H9 (cell line): ENCODE measurements around the gene CFAP61. TPM values are rescaled to one million over a fixed set of nuclear protein-coding genes. Genes with fewer than 3 reads are reported as not detected.

Experiments used
- DNase-seq: peaks from one replicate; pipeline ENCODE4 v3.0.0-alpha.2; 2017
- H2AFZ ChIP-seq: one replicate; pipeline ENCODE4 v1.6.1; 2013; ENCODE audit warnings: mild to moderate bottlenecking, low read length, control low read depth, moderate library complexity
- H2AK5ac ChIP-seq: 2 replicates; pipeline ENCODE4 v1.6.1; 2013; ENCODE audit warnings: low read length, control low read depth, mixed read lengths; ENCODE audit not compliant: insufficient read length
- H2BK120ac ChIP-seq: one replicate; pipeline ENCODE4 v1.6.1; 2013; ENCODE audit warnings: low read depth, mild to moderate bottlenecking, low read length, control low read depth, inconsistent platforms; ENCODE audit not compliant: poor library complexity, severe bottlenecking
- H2BK12ac ChIP-seq: 2 replicates; pipeline ENCODE4 v1.6.1; 2013; ENCODE audit warnings: low read length, control low read depth, mixed read lengths, low read depth; ENCODE audit not compliant: insufficient read length
- H2BK15ac ChIP-seq: 2 replicates; pipeline ENCODE4 v1.6.1; 2013; ENCODE audit warnings: low read depth, low read length, control low read depth
- H2BK20ac ChIP-seq: one replicate; pipeline ENCODE4 v1.6.1; 2013; ENCODE audit warnings: low read depth, mild to moderate bottlenecking, low read length, control low read depth, inconsistent platforms; ENCODE audit not compliant: poor library complexity, severe bottlenecking
- H2BK5ac ChIP-seq: 2 replicates; pipeline ENCODE4 v1.6.1; 2013; ENCODE audit warnings: low read length, control low read depth, mixed read lengths; ENCODE audit not compliant: insufficient read length
- H3K14ac ChIP-seq: 2 replicates; pipeline ENCODE4 v1.6.1; 2013; ENCODE audit warnings: low read length, control low read depth; ENCODE audit not compliant: insufficient read depth
- H3K18ac ChIP-seq: 2 replicates; pipeline ENCODE4 v1.6.1; 2013; ENCODE audit warnings: low read depth, mild to moderate bottlenecking, mixed read lengths, low read length, control low read depth; ENCODE audit not compliant: insufficient read length
- H3K23ac ChIP-seq: 2 replicates; pipeline ENCODE4 v1.6.1; 2013; ENCODE audit warnings: low read length, control low read depth, mixed read lengths, low read depth; ENCODE audit not compliant: insufficient read length
- H3K23me2 ChIP-seq: 2 replicates; pipeline ENCODE4 v1.6.1; 2013; ENCODE audit warnings: low read depth, mild to moderate bottlenecking, mixed read lengths, low read length, control low read depth; ENCODE audit not compliant: insufficient read length, poor library complexity, severe bottlenecking
- H3K27ac ChIP-seq: 2 replicates; pipeline ENCODE4 v1.5.1; 2013; ENCODE audit warnings: low read length, control low read depth, mixed read lengths, low read depth; ENCODE audit not compliant: insufficient read length
- H3K27me3 ChIP-seq: 2 replicates; pipeline ENCODE4 v1.6.1; 2013; ENCODE audit warnings: low read length, control low read depth, inconsistent platforms; ENCODE audit not compliant: insufficient read depth
- H3K4ac ChIP-seq: 2 replicates; pipeline ENCODE4 v1.6.1; 2013; ENCODE audit warnings: low read depth, mild to moderate bottlenecking, control low read depth, inconsistent platforms, low read length, moderate library complexity
- H3K4me1 ChIP-seq: 2 replicates; pipeline ENCODE4 v1.6.1; 2013; ENCODE audit warnings: low read length, control low read depth, inconsistent platforms; ENCODE audit not compliant: insufficient read depth
- H3K4me2 ChIP-seq: 2 replicates; pipeline ENCODE4 v1.6.1; 2013; ENCODE audit warnings: low read length, control low read depth, mixed read lengths; ENCODE audit not compliant: insufficient read length, insufficient read depth
- H3K56ac ChIP-seq: 2 replicates; pipeline ENCODE4 v1.6.1; 2013; ENCODE audit warnings: low read depth, mild to moderate bottlenecking, mixed read lengths, low read length, control low read depth; ENCODE audit not compliant: insufficient read length
- H3K79me1 ChIP-seq: 2 replicates; pipeline ENCODE4 v1.6.1; 2013; ENCODE audit warnings: low read depth, mild to moderate bottlenecking, moderate library complexity, low read length, control low read depth, inconsistent platforms; ENCODE audit not compliant: insufficient read depth, poor library complexity, severe bottlenecking
- H3K79me2 ChIP-seq: 2 replicates; pipeline ENCODE4 v1.6.1; 2013; ENCODE audit warnings: low read length, control low read depth, inconsistent platforms; ENCODE audit not compliant: insufficient read depth
- H3K9ac ChIP-seq: 2 replicates; pipeline ENCODE4 v1.6.1; 2013; ENCODE audit warnings: low read length, control low read depth, mixed read lengths; ENCODE audit not compliant: insufficient read length; ENCODE audit errors: extremely low read depth
- H3K9me3 ChIP-seq: one replicate; pipeline ENCODE4 v1.6.1; 2013; ENCODE audit warnings: low read depth, low read length, inconsistent platforms; ENCODE audit not compliant: control insufficient read depth
- H3T11ph ChIP-seq: one replicate; pipeline ENCODE4 v1.6.1; 2013; ENCODE audit warnings: mild to moderate bottlenecking, low read length, control low read depth, inconsistent platforms
- H4K20me1 ChIP-seq: one replicate; pipeline ENCODE4 v1.6.1; 2013; ENCODE audit not compliant: control insufficient read depth, insufficient read length, insufficient read depth
- H4K5ac ChIP-seq: 2 replicates; pipeline ENCODE4 v1.6.1; 2013; ENCODE audit warnings: low read depth, mild to moderate bottlenecking, mixed read lengths, low read length, control low read depth; ENCODE audit not compliant: insufficient read length
- H4K8ac ChIP-seq: replicated peaks from 2 replicates; pipeline ENCODE4 v1.6.1; 2013; ENCODE audit warnings: low read length, control low read depth, mixed read lengths, low read depth; ENCODE audit not compliant: insufficient read length
- H4K91ac ChIP-seq: 2 replicates; pipeline ENCODE4 v1.6.1; 2013; ENCODE audit warnings: low read depth, mild to moderate bottlenecking, moderate library complexity, mixed read lengths, low read length, control low read depth; ENCODE audit not compliant: insufficient read length
- H3K27ac Mint-ChIP-seq, 3 experiments: 2 replicates in 2 of 3; 3 replicates in 1 of 3; pipeline ENCODE4 v1.8.0; 2020 to 2021; ENCODE audit warnings: mixed read lengths in 3 of 3, mild to moderate bottlenecking in 1 of 3, moderate library complexity in 1 of 3
- H3K27me3 Mint-ChIP-seq: 2 replicates; pipeline ENCODE4 v1.8.0; 2021; ENCODE audit warnings: low read depth, mild to moderate bottlenecking, moderate library complexity, mixed read lengths
- H3K36me3 Mint-ChIP-seq, 3 experiments: 2 replicates in 2 of 3; 3 replicates in 1 of 3; pipeline ENCODE4 v1.8.0; 2020 to 2021; ENCODE audit warnings: low read depth in 3 of 3, mixed read lengths in 3 of 3; ENCODE audit not compliant: insufficient read depth in 1 of 3
- H3K4me1 Mint-ChIP-seq, 2 experiments: 2 replicates each; pipeline ENCODE4 v1.8.0; 2020; ENCODE audit warnings: mixed read lengths in 2 of 2
- H3K4me3 Mint-ChIP-seq, 2 experiments: 2 replicates in 1 of 2; 3 replicates in 1 of 2; pipeline ENCODE4 v1.8.0; 2020 to 2021; ENCODE audit warnings: mild to moderate bottlenecking in 2 of 2, mixed read lengths in 2 of 2, moderate library complexity in 1 of 2
- H3K9me3 Mint-ChIP-seq, 2 experiments: 2 replicates in 1 of 2; 3 replicates in 1 of 2; pipeline ENCODE4 v1.8.0; 2020; ENCODE audit warnings: mild to moderate bottlenecking in 2 of 2, mixed read lengths in 2 of 2, moderate library complexity in 1 of 2
- WGBS: extraction: QIAGEN DNeasy Blood & Tissue Kit; methylation state at CpG from one replicate; pipeline ENCODE4 v1.1.7; 2013; ENCODE audit warnings: missing lambda C conversion rate, low lambda C conversion rate, mixed read lengths; ENCODE audit not compliant: insufficient read length; ENCODE audit errors: extremely low coverage; 5-methylcytosine and 5-hydroxymethylcytosine counted together
- total RNA-seq: library from RNA; stranded (reverse); gene quantifications from 2 replicates; pipeline ENCODE4 v1.2.1, GENCODE V29; 2021
- TF ChIP-seq, protein P1 (sequence below): fragments of 200-600 bp; sonication (generic); conservative IDR thresholded peaks from 3 replicates; pipeline ENCODE4 v1.8.0; 2021; ENCODE audit warnings: antibody characterized with exemption, mild to moderate bottlenecking

Gene CFAP61
- total RNA-seq, 1 experiment from 2014 or later, result 0.44 TPM

DNA sequence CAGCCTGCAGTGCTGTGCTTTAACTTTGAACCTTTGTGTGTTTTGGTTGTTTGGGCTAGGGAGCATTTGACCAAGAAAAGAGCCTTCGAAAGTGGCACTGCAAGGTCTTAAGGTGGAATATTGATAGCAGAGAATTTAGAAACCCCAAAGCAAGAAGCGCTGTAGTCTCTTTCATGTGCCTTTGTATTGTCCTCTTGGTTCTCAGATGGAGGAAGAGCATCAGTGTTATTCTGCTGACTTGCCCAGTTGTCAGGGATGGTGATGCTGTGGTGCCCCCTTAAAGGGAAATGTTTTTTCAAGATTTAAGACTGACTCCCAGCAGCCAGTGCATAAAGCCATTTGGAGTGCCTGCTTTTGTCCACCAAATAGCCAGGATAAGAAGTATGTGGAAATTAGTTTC, 212.9 kb downstream of the CFAP61 start:
- Histone ChIP-seq H3T11ph (no peak overlapping the region), H2AK5ac (no peak overlapping the region), H3K27ac (no peak overlapping the region), H2BK20ac (no peak overlapping the region), H2BK5ac (no peak overlapping the region), H4K8ac (no peak overlapping the region), H2BK15ac (no peak overlapping the region), H3K56ac (no peak overlapping the region), H3K4ac (no peak overlapping the region), H3K79me1 (no peaks in the 10 kb centered on the region), H4K5ac (no peak overlapping the region), H3K79me2 (no peaks in the 10 kb centered on the region), H3K9me3 (no peaks in the 10 kb centered on the region), H3K18ac (no peak overlapping the region), H4K91ac (no peak overlapping the region), H3K14ac (no peak overlapping the region), H3K4me2 (no peak overlapping the region), H3K23ac (no peak overlapping the region), H3K27me3 (no peaks in the 10 kb centered on the region), H2BK12ac (no peak overlapping the region), H2AFZ (no peak overlapping the region), H3K4me1 (peaks cover 4% of the 10 kb centered on the region; the same call in 1 of the 2 replicates), H4K20me1 (peaks cover 6% of the 10 kb centered on the region), H3K9ac (no peak overlapping the region), H3K23me2 (peaks cover 4% of the 10 kb centered on the region), H2BK120ac (no peak overlapping the region)
- DNase-seq, result no peak
- Mint-ChIP-seq H3K4me1 (peaks cover 5 to 10% of the 10 kb centered on the region in 2 experiments), H3K27ac (no peak overlapping the region), H3K9me3 (no peaks in the 10 kb centered on the region), H3K27me3 (no peaks in the 10 kb centered on the region), H3K4me3 (no peak overlapping the region), H3K36me3 (no peaks in the 10 kb centered on the region)
- TF ChIP-seq, protein P1, sequence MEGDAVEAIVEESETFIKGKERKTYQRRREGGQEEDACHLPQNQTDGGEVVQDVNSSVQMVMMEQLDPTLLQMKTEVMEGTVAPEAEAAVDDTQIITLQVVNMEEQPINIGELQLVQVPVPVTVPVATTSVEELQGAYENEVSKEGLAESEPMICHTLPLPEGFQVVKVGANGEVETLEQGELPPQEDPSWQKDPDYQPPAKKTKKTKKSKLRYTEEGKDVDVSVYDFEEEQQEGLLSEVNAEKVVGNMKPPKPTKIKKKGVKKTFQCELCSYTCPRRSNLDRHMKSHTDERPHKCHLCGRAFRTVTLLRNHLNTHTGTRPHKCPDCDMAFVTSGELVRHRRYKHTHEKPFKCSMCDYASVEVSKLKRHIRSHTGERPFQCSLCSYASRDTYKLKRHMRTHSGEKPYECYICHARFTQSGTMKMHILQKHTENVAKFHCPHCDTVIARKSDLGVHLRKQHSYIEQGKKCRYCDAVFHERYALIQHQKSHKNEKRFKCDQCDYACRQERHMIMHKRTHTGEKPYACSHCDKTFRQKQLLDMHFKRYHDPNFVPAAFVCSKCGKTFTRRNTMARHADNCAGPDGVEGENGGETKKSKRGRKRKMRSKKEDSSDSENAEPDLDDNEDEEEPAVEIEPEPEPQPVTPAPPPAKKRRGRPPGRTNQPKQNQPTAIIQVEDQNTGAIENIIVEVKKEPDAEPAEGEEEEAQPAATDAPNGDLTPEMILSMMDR, result no peak
- no CpG with 5 or more reads among the region's 2 CpGs for WGBS
